Psoas muscle (tissue), 8 donors: ENCODE data around the gene BMPER. TPM values are rescaled to one million over a fixed set of nuclear protein-coding genes. Genes with fewer than 3 reads are reported as not detected.
A peak's percentile ranks its signal among the peaks of the same experiment; 100 is the strongest.

Experiments used
- ATAC-seq, 4 donors: fragments of 200-7000 bp; cut with Tn5 transposase; one replicate each; pipeline ENCODE4 v1.9.1; 2020; ENCODE audit warnings: moderate library complexity in 3 of 4, mild to moderate bottlenecking in 2 of 4
- DNase-seq, 2 donors: peaks; one replicate each; pipeline ENCODE4 v3.0.0-alpha.2; 2020
- H3K27ac ChIP-seq: fragments of 200-600 bp; one replicate; pipeline ENCODE4 v1.8.0; 2022
- H3K27me3 ChIP-seq, 3 donors: fragments of 200-600 bp in 1 of 3; one replicate each; pipeline versions ENCODE4 v1.6.1 to v1.8.0; 2013 to 2022; ENCODE audit warnings: low read length in 2 of 3, mild to moderate bottlenecking in 2 of 3, moderate library complexity in 1 of 3; ENCODE audit not compliant: insufficient read depth in 3 of 3
- H3K36me3 ChIP-seq, 2 donors: fragments of 200-600 bp in 1 of 2; one replicate each; pipeline versions ENCODE4 v1.6.1 to v1.8.0; 2013 to 2022; ENCODE audit warnings: low read depth in 1 of 2, mild to moderate bottlenecking in 1 of 2, moderate library complexity in 1 of 2; ENCODE audit not compliant: insufficient read depth in 1 of 2
- H3K4me1 ChIP-seq: fragments of 200-600 bp; one replicate; pipeline ENCODE4 v1.8.0; 2022
- H3K4me3 ChIP-seq: fragments of 200-600 bp; one replicate; pipeline ENCODE4 v1.8.0; 2022; ENCODE audit warnings: mild to moderate bottlenecking
- H3K9me3 ChIP-seq: fragments of 200-600 bp; one replicate; pipeline ENCODE4 v1.8.0; 2022
- CTCF ChIP-seq: fragments of 200-600 bp; IDR thresholded peaks from one replicate; pipeline ENCODE4 v1.8.0; 2022; ENCODE audit warnings: antibody characterized with exemption
- WGBS, 3 donors: extraction: QIAGEN DNeasy Blood & Tissue Kit; methylation state at CpG; one replicate each; pipeline versions ENCODE4 v1.1.6 to v1.1.7; 2013; 5-methylcytosine and 5-hydroxymethylcytosine counted together
- intact Hi-C, 2 donors: fragments of 100-400 bp; cut with DNase I; formaldehyde crosslinking; loops; one replicate each; pipeline versions ENCODE4 v1.11.0 to v1.14.2; 2022
- polyA plus RNA-seq, 3 donors: library from polyadenylated mRNA; stranded (reverse); fragments of 200-250 nt; gene quantifications; one replicate each; pipeline ENCODE4 v1.2.3, GENCODE V29; 2013
- total RNA-seq, 4 donors: library from RNA; stranded (reverse); fragmentation: NEBNext Ultra II Directional in 2 of 4; extraction: Animal tissue kit (Norgen Biotek cat#: 25700) in 2 of 4; gene quantifications; one replicate each; pipeline versions ENCODE4 v1.2.1 to v1.2.4, GENCODE V29; 2021 to 2023
- donor health status: healthy with polysubstance abuse.
- donor health status: DM: no; HTN: no; CAD: no; lungs with moderate emphysema.
- donor health status: Bipolar disorder and iron deficiency.
- donor health status: healthy.
- donor health status: DM: yes; HTN: yes; CAD: no.
- donor health status: DM: no; HTN: no; CAD: no.
- donor health status: DM: no; HTN: no; CAD: no.
- donor health status: DM: yes; HTN: yes; CAD: no.

The BMPER gene
- total and polyA plus RNA-seq, 7 donors, result 1.0 to 7.6 (median 2.4) TPM

GRCh38 chr7:33959676-33960075 lies 54.3 kb downstream of the BMPER start:
- DNase-seq (no peak), ATAC-seq (no peak)
- Histone ChIP-seq H3K27me3 (no peaks in the 10 kb centered on the region), H3K36me3 (no peaks in the 10 kb centered on the region), H3K4me1 (peaks cover under 1% of the 10 kb centered on the region), H3K27ac (no peak overlapping the region), H3K9me3 (no peaks in the 10 kb centered on the region), H3K4me3 (no peak overlapping the region)
- intact Hi-C loops, result no loop called here
- no peak for TF ChIP-seq CTCF
- 95 to 100% (median 96%) methylated on average over 1 of the region's 1 CpG for WGBS, 3 donors

- Histone ChIP-seq H3K27ac (no peak overlapping the region), H3K36me3 (no peaks in the 10 kb centered on the region), H3K4me3 (no peak overlapping the region), H3K27me3 (no peaks in the 10 kb centered on the region), H3K9me3 (no peaks in the 10 kb centered on the region), H3K4me1 (peaks cover 9% of the 10 kb centered on the region)
- intact Hi-C loops, result no loop called here
- 13 to 20% (median 13%) methylated on average over 1 of the region's 1 CpG for WGBS, 3 donors
- ATAC-seq (peak in 1 of 4 donors; percentile 17), DNase-seq (no peak)
- TF ChIP-seq CTCF, result no peak
Observed at GRCh38 chr7:33961948-33962347, 56.6 kb downstream of the BMPER start.

GRCh38 chr7:33964417-33965182 lies 59.3 kb downstream of the BMPER start:
- peaks cover 9% of the 10 kb centered on the region for H3K4me1 ChIP-seq
- no peaks in the 10 kb centered on the region for H3K27me3 ChIP-seq
- DNase-seq, result no peak
- intact Hi-C loops, result no loop called here
- no peaks in the 10 kb centered on the region for H3K9me3 ChIP-seq
- H3K4me3 ChIP-seq, result no peak overlapping the region
- ATAC-seq, result peak in 2 of 4 donors; percentile 38 to 48
- H3K27ac ChIP-seq, result no peak overlapping the region
- no peaks in the 10 kb centered on the region for H3K36me3 ChIP-seq
- no peak for TF ChIP-seq CTCF
- 27 to 34% (median 28%) methylated on average over 9 of the region's 9 CpGs for WGBS, 3 donors

- no peak overlapping the region for H3K4me3 ChIP-seq
- peaks cover 9% of the 10 kb centered on the region for H3K4me1 ChIP-seq
- H3K27me3 ChIP-seq, result no peaks in the 10 kb centered on the region
- no peaks in the 10 kb centered on the region for H3K9me3 ChIP-seq
- ATAC-seq (peak; percentile 83 to 95 (median 90)), DNase-seq (no peak)
- WGBS, 3 donors, result 36 to 52% (median 43%) methylated on average over 2 of the region's 2 CpGs
- TF ChIP-seq CTCF, result no peak
- H3K27ac ChIP-seq, result no peak overlapping the region
- no peaks in the 10 kb centered on the region for H3K36me3 ChIP-seq
- intact Hi-C loops, result no loop called here
Observed at GRCh38 chr7:33965183-33965744, 59.9 kb downstream of the BMPER start.
